HCT116 (cell line): ENCODE results near the gene GPR146. TPM values are rescaled to one million over a fixed set of nuclear protein-coding genes. Genes with fewer than 3 reads are reported as not detected.

ENCODE experiments used
- ATAC-seq: fragments of 200-7000 bp; cut with Tn5 transposase; 2 replicates; pipeline ENCODE4 v1.9.1; 2020; ENCODE audit warnings: mild to moderate bottlenecking, moderate library complexity
- BruUV-seq: library from RNA; stranded (reverse); fragments of 400-500 nt; replicated peaks from 2 replicates; lab custom pipeline; 2021; lab: Mats Ljungman, UMichigan
- CTCF ChIA-PET: fragments of 300-600 bp; sonication (Branson Sonifier 250); formaldehyde crosslinking; loops from one replicate; lab custom pipeline; 2021; ENCODE audit warnings: antibody characterized with exemption; lab: Charles Lee
- POLR2A ChIA-PET: fragments of 300-600, 350-600 bp; sonication (Branson Sonifier 250); formaldehyde crosslinking; loops from one replicate; lab custom pipeline; 2021; ENCODE audit warnings: antibody characterized with exemption; lab: Charles Lee
- RAD21 ChIA-PET, 2 experiments: fragments of 300-600 bp; sonication (Branson Sonifier 250); formaldehyde crosslinking; loops; one replicate each; lab custom pipeline; 2023; ENCODE audit warnings: low total read pairs in 2 of 2; ENCODE audit not compliant: uncharacterized antibody in 2 of 2, unreplicated experiment in 2 of 2, low non-redundant PET in 1 of 2; lab: Charles Lee
- DNase-seq: peaks from one replicate; pipeline ENCODE4 v3.0.0-alpha.2; 2010; ENCODE audit warnings: low read depth, low spot score
- H2AFZ ChIP-seq: fragments of 200-600 bp; shearing (Covaris generic), sonication (generic); 2 replicates; pipeline ENCODE4 v1.6.1; 2017; ENCODE audit warnings: low read depth, mixed run types, mixed read lengths, antibody characterized with exemption, low read length; ENCODE audit not compliant: poor library complexity, severe bottlenecking
- H3K27ac ChIP-seq: 2 replicates; pipeline ENCODE4 v1.5.1; 2012; ENCODE audit warnings: low read depth, low read length
- H3K27me3 ChIP-seq: fragments of 200-600 bp; sonication (generic); 2 replicates; pipeline ENCODE4 v1.6.1; 2016; ENCODE audit warnings: mixed run types, low read length, mixed read lengths; ENCODE audit not compliant: insufficient read depth
- H3K36me3 ChIP-seq, 2 experiments: fragments of 200-500 bp in 1 of 2; fragments of 200-600 bp in 1 of 2; sonication (Bioruptor generic) in 1 of 2; sonication (generic) in 1 of 2; 2 replicates each; pipeline versions ENCODE4 v1.5.1 to v1.6.1; 2014 to 2016; ENCODE audit warnings: low read length in 2 of 2, inconsistent platforms in 1 of 2, mixed read lengths in 1 of 2, mixed run types in 1 of 2; ENCODE audit not compliant: insufficient read depth in 2 of 2, control insufficient read depth in 1 of 2
- H3K4me1 ChIP-seq, 2 experiments: fragments of 200-600 bp in 1 of 2; sonication (generic) in 1 of 2; 2 replicates each; pipeline versions ENCODE4 v1.5.1 to v1.6.1; 2012 to 2017; ENCODE audit warnings: low read length in 2 of 2, inconsistent platforms in 1 of 2, mild to moderate bottlenecking in 1 of 2, mixed read lengths in 1 of 2, mixed run types in 1 of 2, moderate library complexity in 1 of 2; ENCODE audit not compliant: insufficient read depth in 2 of 2, control insufficient read depth in 1 of 2
- H3K4me2 ChIP-seq: fragments of 200-600 bp; sonication (generic); 2 replicates; pipeline ENCODE4 v1.6.1; 2017; ENCODE audit warnings: mixed run types, low read length, mixed read lengths
- H3K4me3 ChIP-seq, 2 experiments: fragments of 200-600 bp in 1 of 2; sonication (generic) in 1 of 2; replicated peaks in 1 of 2; 2 replicates each; pipeline ENCODE4 v1.5.1; 2011 to 2016; ENCODE audit warnings: low read length in 2 of 2, control low read depth in 1 of 2, low read depth in 1 of 2, mild to moderate bottlenecking in 1 of 2, mixed read lengths in 1 of 2, mixed run types in 1 of 2
- H3K79me2 ChIP-seq: fragments of 200-600 bp; sonication (generic); 2 replicates; pipeline ENCODE4 v1.6.1; 2017; ENCODE audit warnings: mild to moderate bottlenecking, mixed run types, low read length, moderate library complexity, mixed read lengths; ENCODE audit not compliant: insufficient read depth
- H3K9ac ChIP-seq: fragments of 200-600 bp; sonication (generic); 2 replicates; pipeline ENCODE4 v1.6.1; 2016; ENCODE audit warnings: low read length, mixed read lengths
- H3K9me2 ChIP-seq: fragments of 200-600 bp; sonication (generic), shearing (Covaris generic); 2 replicates; pipeline ENCODE4 v1.6.1; 2017; ENCODE audit warnings: mixed run types, mild to moderate bottlenecking, moderate library complexity; ENCODE audit not compliant: insufficient read depth
- H3K9me3 ChIP-seq, 2 experiments: fragments of 200-500 bp in 1 of 2; fragments of 200-600 bp in 1 of 2; sonication (Bioruptor generic) in 1 of 2; sonication (generic) in 1 of 2; 2 replicates each; pipeline ENCODE4 v1.6.1; 2014 to 2017; ENCODE audit warnings: low read length in 2 of 2, mixed read lengths in 2 of 2, inconsistent platforms in 1 of 2, low read depth in 1 of 2, mild to moderate bottlenecking in 1 of 2, mixed run types in 1 of 2, moderate library complexity in 1 of 2; ENCODE audit not compliant: control insufficient read depth in 1 of 2, insufficient read depth in 1 of 2
- H4K20me1 ChIP-seq: fragments of 200-600 bp; sonication (generic), shearing (Covaris generic); 2 replicates; pipeline ENCODE4 v1.6.1; 2017; ENCODE audit warnings: mixed run types, mild to moderate bottlenecking, moderate library complexity; ENCODE audit not compliant: insufficient read depth
- EGR1 ChIP-seq: IDR thresholded peaks from 2 replicates; pipeline ENCODE4 v1.6.1; 2012; ENCODE audit warnings: low read depth
- ELF1 ChIP-seq: IDR thresholded peaks from 2 replicates; pipeline ENCODE4 v1.6.1; 2012; ENCODE audit warnings: low read depth, borderline replicate concordance
- FOSL1 ChIP-seq: IDR thresholded peaks from 2 replicates; pipeline ENCODE4 v1.6.1; 2012; ENCODE audit warnings: low read depth
- POLR2A ChIP-seq: IDR thresholded peaks from 2 replicates; pipeline ENCODE4 v1.7.0; 2011; ENCODE audit warnings: borderline replicate concordance; ENCODE audit not compliant: insufficient read depth, insufficient read length; ENCODE audit errors: extremely low read depth
- POLR2AphosphoS5 ChIP-seq: IDR thresholded peaks from 2 replicates; pipeline ENCODE4 v1.6.1; 2011; ENCODE audit warnings: mild to moderate bottlenecking, low read depth, low read length, moderate library complexity
- SP1 ChIP-seq: IDR thresholded peaks from 2 replicates; pipeline ENCODE4 v1.6.1; 2012; ENCODE audit warnings: low read depth
- TCF7L2 ChIP-seq: IDR thresholded peaks from 2 replicates; pipeline ENCODE4 v1.7.0; 2011; ENCODE audit warnings: borderline replicate concordance, inconsistent platforms; ENCODE audit not compliant: insufficient read depth, insufficient read length; ENCODE audit errors: extremely low read depth
- ZFX ChIP-seq: fragments of 450-650 bp; IDR thresholded peaks from 2 replicates; pipeline ENCODE4 v1.6.1; 2017
- ZNF274 ChIP-seq: fragments of 200-500 bp; sonication (Bioruptor generic); IDR thresholded peaks from 2 replicates; pipeline ENCODE4 v1.6.1; 2014; ENCODE audit warnings: mild to moderate bottlenecking, low read depth, low read length, inconsistent platforms
- intact Hi-C: fragments of 100-400 bp; cut with micrococcal nuclease; formaldehyde crosslinking; loops from 2 replicates; pipeline ENCODE4 v1.10.0; 2022
- total RNA-seq: library from RNA; stranded (reverse); gene quantifications from one replicate; pipeline ENCODE4 v1.2.1, GENCODE V29; 2021; ENCODE audit not compliant: unreplicated experiment
- TF ChIP-seq, protein P1 (sequence below): IDR thresholded peaks from 2 replicates; pipeline ENCODE4 v1.6.1; 2012
- TF ChIP-seq, protein P2 (sequence below): IDR thresholded peaks from 2 replicates; pipeline ENCODE4 v1.6.1; 2011; ENCODE audit warnings: mild to moderate bottlenecking, low read length, moderate library complexity; ENCODE audit not compliant: insufficient replicate concordance; ENCODE audit errors: extremely low read depth
- TF ChIP-seq, protein P3 (sequence below), 3 experiments: fragments of 200-600 bp in 1 of 3; sonication (generic) in 1 of 3; IDR thresholded peaks in 2 of 3; conservative IDR thresholded peaks in 1 of 3; 2 replicates each; pipeline ENCODE4 v1.5.1; 2012 to 2017; ENCODE audit warnings: low read depth in 2 of 3, low read length in 2 of 3, antibody characterized with exemption in 1 of 3, borderline replicate concordance in 1 of 3, control low read depth in 1 of 3, mild to moderate bottlenecking in 1 of 3, mixed read lengths in 1 of 3, mixed run types in 1 of 3, moderate library complexity in 1 of 3; ENCODE audit not compliant: insufficient read depth in 1 of 3

The GPR146 gene
- total RNA-seq, 1 experiment from 2014 or later = 2.4 TPM

DNA sequence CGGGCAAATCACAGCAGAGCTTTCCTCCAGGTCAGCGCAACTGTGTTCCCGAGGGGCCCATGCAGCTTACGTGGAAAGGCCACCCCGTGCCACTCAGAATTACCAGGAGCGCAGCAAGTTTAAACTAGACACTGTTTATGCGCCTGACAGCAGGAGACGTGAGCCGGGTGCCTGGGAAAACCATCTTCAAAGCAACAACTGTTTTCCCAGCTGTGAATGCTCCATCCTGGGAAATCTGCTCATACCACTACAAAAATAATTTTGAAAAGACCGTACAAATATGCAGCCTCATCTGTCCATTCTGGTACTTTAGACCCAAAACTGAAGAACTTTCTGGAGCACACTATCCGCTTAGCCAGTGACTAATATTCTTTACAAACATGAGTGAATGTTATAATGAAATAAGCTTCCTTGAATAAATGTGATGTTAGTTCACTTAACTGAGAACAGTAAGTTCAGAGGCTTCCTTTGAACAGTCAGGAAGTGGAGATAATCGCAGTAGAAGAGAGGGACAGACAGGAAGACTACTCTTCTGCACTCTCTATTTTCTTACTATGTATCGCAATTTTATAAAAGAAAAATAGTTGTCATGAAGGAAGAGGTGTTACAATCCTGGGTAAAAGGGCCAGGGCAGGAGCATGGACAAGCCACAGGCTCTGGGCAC is 60.3 kb downstream of the GPR146 start:
- no TSS peak for BruUV-seq
- Histone ChIP-seq H3K9me2 (no peaks in the 10 kb centered on the region), H3K4me3 (no peak overlapping the region), H3K9ac (no peak overlapping the region), H3K36me3 (no peaks in the 10 kb centered on the region), H3K79me2 (peaks cover 33% of the 10 kb centered on the region; the same call in 1 of the 2 replicates), H2AFZ (no peak overlapping the region), H3K9me3 (no peaks in the 10 kb centered on the region), H4K20me1 (no peaks in the 10 kb centered on the region), H3K27me3 (no peaks in the 10 kb centered on the region), H3K4me2 (no peak overlapping the region), H3K4me1 (no peaks in the 10 kb centered on the region), H3K27ac (no peak overlapping the region)
- no peak for DNase-seq
- intact Hi-C loops = no loop called here
- no peak for ATAC-seq
- RAD21 ChIA-PET = no interaction called here
- TF ChIP-seq TCF7L2 (no peak), SP1 (no peak), POLR2A (no peak), ZNF274 (no peak), FOSL1 (no peak), POLR2AphosphoS5 (no peak), EGR1 (no peak), ELF1 (no peak), ZFX (no peak)
- TF ChIP-seq, protein P1, sequence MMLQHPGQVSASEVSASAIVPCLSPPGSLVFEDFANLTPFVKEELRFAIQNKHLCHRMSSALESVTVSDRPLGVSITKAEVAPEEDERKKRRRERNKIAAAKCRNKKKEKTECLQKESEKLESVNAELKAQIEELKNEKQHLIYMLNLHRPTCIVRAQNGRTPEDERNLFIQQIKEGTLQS = no peak
- TF ChIP-seq, protein P2, sequence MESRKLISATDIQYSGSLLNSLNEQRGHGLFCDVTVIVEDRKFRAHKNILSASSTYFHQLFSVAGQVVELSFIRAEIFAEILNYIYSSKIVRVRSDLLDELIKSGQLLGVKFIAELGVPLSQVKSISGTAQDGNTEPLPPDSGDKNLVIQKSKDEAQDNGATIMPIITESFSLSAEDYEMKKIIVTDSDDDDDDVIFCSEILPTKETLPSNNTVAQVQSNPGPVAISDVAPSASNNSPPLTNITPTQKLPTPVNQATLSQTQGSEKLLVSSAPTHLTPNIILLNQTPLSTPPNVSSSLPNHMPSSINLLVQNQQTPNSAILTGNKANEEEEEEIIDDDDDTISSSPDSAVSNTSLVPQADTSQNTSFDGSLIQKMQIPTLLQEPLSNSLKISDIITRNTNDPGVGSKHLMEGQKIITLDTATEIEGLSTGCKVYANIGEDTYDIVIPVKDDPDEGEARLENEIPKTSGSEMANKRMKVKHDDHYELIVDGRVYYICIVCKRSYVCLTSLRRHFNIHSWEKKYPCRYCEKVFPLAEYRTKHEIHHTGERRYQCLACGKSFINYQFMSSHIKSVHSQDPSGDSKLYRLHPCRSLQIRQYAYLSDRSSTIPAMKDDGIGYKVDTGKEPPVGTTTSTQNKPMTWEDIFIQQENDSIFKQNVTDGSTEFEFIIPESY = no peak
- TF ChIP-seq, protein P3, sequence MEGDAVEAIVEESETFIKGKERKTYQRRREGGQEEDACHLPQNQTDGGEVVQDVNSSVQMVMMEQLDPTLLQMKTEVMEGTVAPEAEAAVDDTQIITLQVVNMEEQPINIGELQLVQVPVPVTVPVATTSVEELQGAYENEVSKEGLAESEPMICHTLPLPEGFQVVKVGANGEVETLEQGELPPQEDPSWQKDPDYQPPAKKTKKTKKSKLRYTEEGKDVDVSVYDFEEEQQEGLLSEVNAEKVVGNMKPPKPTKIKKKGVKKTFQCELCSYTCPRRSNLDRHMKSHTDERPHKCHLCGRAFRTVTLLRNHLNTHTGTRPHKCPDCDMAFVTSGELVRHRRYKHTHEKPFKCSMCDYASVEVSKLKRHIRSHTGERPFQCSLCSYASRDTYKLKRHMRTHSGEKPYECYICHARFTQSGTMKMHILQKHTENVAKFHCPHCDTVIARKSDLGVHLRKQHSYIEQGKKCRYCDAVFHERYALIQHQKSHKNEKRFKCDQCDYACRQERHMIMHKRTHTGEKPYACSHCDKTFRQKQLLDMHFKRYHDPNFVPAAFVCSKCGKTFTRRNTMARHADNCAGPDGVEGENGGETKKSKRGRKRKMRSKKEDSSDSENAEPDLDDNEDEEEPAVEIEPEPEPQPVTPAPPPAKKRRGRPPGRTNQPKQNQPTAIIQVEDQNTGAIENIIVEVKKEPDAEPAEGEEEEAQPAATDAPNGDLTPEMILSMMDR (IDR thresholded peaks at IDR 0.05 in 2 of 3, conservative IDR thresholded peaks at IDR 0.05 in 1 of 3; ENCODE audit: borderline replicate concordance in 1 of 3, insufficient read depth in 1 of 3, low read depth in 2 of 3, low read length in 2 of 3) = no peak
- CTCF ChIA-PET = no interaction called here
- POLR2A ChIA-PET = no interaction called here
